Ureter (tissue), 1 donor: ENCODE measurements around the gene BEGAIN. TPM values are rescaled to one million over a fixed set of nuclear protein-coding genes. Genes with fewer than 3 reads are reported as not detected.

Source experiments
- DNase-seq: peaks from one replicate; pipeline ENCODE4 v3.0.0-alpha.2; 2020; ENCODE audit warnings: low spot score
- total RNA-seq: library from RNA; stranded (reverse); gene quantifications from one replicate; pipeline ENCODE4 v1.2.4, GENCODE V29; 2023
- donor health status: DM: yes; HTN: yes; CAD: no.

The BEGAIN gene
- total RNA-seq, 1 donor from 2014 or later, result 4.2 TPM

- DNase-seq, result no peak
Measured at GRCh38 chr14:100551056-100551455, 36.2 kb downstream of the BEGAIN start.

GRCh38 chr14:100549834-100550625 is 37.2 kb downstream of the BEGAIN start:
- DNase-seq, result no peak

- no peak for DNase-seq
Measured at GRCh38 chr14:100548939-100549338, 38.3 kb downstream of the BEGAIN start.

- no peak for DNase-seq
Measured at GRCh38 chr14:100548295-100548655, 38.9 kb downstream of the BEGAIN start.

GRCh38 chr14:100547633-100548294 is 39.5 kb downstream of the BEGAIN start:
- peak; percentile 58 for DNase-seq

GRCh38 chr14:100546051-100546443 is 41.2 kb downstream of the BEGAIN start:
- DNase-seq, result no peak

GRCh38 chr14:100545359-100545758 is 41.9 kb downstream of the BEGAIN start:
- no peak for DNase-seq

GRCh38 chr14:100544506-100545141 is 42.6 kb downstream of the BEGAIN start:
- no peak for DNase-seq

GRCh38 chr14:100543471-100544455 is 43.5 kb downstream of the BEGAIN start:
- DNase-seq, result no peak

- no peak for DNase-seq
Measured at GRCh38 chr14:100542619-100543205, 44.5 kb downstream of the BEGAIN start.

- no peak for DNase-seq
Measured at GRCh38 chr14:100541621-100542560, 45.3 kb downstream of the BEGAIN start.

- no peak for DNase-seq
Measured at GRCh38 chr14:100540926-100541620, 46.1 kb downstream of the BEGAIN start.

GRCh38 chr14:100540141-100540925 is 46.9 kb downstream of the BEGAIN start:
- DNase-seq, result no peak

GRCh38 chr14:100539766-100540140 is 47.5 kb downstream of the BEGAIN start:
- DNase-seq, result no peak

- no peak for DNase-seq
Measured at GRCh38 chr14:100539003-100539660, 48.1 kb downstream of the BEGAIN start.

- DNase-seq, result no peak
Measured at GRCh38 chr14:100538351-100539002, 48.7 kb downstream of the BEGAIN start.
